Embryonic facial prominence (tissue), 1 donor: ENCODE results near the gene GRIK5.
"Not testable (repeated sequence)": the region's sequence is repeated elsewhere in the genome, so short reads cannot be mapped to it uniquely, and the experiment has no call there.

Experiments
- DNase-seq: peaks from one replicate; pipeline ENCODE4 v3.0.0-alpha.2; 2016; ENCODE audit errors: extremely low spot score

Gene GRIK5

GRCh38 chr19:42051166-42052115 lies 18.6 kb downstream of the GRIK5 start:
- DNase-seq, result no peak

DNA sequence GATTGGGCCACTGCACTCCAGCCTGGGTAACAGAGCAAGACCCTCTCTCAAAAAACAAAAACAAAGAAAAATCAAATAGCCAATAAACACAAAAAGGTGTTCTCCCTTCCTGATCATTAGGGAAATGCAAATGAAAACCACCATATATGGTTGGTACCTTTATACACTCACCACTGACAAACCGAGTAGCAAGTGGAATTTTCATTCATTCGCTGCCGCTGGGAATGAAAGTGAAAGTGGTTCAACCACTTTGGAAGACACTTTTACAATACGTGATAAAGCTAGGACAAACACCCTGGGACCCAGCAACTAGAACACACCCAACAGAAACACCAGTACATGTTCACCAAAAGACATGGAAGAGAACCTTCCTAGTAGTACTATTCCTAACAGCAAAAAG lies 21.0 kb downstream of the GRIK5 start:
- no peak for DNase-seq

DNA sequence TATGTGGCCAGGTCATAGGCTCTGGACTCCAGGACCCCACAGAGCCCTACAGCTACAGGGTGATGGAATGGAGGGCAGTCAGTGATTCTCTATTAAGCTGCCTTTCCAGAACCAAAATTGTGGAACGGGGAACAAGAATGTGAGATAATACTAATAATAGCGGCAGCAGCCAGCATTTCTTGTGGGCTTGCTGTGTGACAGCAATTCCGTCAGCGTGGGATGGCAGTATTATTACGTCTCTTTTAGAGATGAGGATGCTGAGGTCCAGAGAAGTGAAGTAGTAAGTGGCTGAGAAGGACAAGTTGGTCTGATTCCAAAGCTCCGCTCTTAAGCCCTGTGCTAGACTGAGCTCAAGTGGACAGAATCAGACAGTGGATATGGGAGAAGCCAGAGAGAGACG lies 24.4 kb downstream of the GRIK5 start:
- DNase-seq, result no peak

- no peak for DNase-seq
Observed at GRCh38 chr19:42042455-42043170, 27.4 kb downstream of the GRIK5 start.

DNA sequence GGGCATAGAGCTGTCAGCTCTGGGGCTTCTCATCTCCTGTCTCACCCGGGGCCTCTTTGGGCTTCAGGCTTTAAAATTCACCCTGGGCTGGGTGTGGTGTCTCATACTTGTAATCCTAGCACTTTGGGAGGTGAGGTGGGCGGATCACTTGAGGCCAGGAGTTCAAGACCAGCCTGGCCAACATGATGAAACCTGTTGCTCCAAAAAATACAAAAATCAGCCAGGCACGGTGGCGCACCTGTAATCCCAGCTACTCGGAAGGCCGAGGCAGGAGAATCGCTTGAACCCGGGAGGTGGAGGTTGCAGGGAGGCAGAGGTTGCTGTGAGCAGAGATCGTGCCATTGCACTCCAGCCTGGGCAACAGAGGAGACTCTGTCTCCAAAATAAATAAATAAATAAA lies 29.5 kb downstream of the GRIK5 start:
- DNase-seq, result not testable (repeated sequence)

DNA sequence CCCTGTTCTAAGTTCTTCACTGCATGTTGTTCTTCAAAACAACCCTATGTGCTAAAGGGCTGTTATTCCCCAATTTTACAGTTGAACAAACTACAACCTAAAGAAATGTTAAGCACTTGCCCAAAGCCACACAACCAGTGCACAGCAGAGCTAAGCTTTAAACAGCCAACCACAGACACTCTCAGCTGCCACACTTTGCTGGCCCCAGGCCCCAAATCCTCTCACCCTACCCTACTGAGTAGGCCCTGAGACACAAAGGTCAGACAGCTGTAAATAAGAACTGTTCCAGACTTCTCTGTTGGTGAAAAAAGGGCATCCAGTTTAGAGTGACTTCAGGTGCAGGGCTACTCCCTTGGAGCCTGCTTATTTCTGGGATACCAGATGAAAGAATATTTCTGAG lies 30.0 kb downstream of the GRIK5 start:
- no peak for DNase-seq

DNA sequence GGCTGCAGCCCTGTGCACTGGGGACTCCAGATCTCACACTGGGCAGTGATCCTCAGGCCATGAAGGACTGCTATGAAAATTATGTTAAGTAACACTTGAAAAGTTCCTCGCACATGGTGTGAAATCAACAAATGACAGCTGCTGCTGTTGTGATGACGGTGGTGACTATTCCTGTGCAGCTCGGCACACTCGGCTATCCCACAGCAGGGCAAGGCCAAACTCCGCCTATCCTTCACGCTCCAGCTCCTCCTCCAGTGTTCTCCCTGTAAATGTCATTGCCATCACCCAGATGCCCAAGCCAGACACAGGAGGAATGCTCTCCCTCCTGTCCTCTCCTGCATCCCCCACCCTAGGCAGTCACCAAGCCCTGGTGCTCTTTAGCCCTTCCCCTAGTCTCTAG lies 31.3 kb downstream of the GRIK5 start:
- DNase-seq, result no peak

- DNase-seq, result no peak
Observed at GRCh38 chr19:42037649-42038048, 32.4 kb downstream of the GRIK5 start.

DNA sequence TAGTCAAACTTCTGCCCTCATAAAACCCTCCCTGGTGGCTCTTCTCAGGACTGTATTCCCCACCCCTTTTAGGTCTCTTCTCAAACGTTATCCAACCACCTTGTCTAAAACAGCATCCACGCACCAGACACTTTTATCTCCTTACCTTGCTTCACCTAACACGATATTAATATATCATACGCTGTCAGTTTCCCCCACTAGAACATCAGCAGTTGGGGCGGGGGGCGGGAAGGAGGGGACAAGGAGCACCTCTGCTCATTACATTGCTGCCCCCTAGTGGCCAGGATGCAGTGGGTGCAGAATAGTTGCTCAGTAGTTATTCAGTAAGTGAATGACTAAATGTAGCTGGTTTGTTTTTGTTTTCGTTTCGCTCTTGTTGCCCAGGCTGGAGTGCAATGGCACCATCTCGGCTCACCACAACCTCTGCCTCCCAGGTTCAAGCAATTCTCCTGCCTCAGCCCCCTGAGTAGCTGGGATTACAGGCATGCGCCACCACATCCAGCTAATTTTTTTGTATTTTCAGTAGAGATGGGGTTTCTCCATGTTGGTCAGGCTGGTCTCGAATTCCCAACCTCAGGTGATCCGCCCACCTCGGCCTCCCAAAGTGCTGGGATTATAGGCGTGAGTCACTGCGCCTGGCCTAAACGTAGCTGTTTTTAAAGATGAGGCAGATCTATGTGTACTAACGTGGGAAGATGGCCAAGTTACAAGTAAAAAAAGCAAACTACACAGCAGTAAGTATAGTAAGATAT lies 35.2 kb downstream of the GRIK5 start:
- not testable (repeated sequence) for DNase-seq

DNA sequence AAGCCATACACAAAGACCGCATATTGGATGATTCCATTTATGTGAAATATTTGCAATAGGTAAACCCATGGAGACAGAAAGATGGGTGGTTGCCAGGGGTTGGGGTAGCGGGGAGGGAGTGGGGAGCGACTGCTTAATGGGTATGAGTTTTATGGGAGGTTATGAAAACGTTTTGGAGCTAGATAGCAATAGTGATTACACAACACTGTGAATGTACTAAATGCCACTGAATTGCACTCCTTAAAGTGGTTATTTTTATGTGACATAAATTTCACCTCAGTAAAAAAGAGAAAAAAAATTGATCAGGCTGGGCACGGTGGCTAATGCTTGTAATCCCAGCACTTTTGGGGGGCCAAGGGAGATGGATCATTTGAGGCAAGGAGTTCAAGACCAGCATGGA lies 36.6 kb downstream of the GRIK5 start:
- DNase-seq, result no peak

- no peak for DNase-seq
Observed at GRCh38 chr19:42032431-42032830, 37.6 kb downstream of the GRIK5 start.

DNA sequence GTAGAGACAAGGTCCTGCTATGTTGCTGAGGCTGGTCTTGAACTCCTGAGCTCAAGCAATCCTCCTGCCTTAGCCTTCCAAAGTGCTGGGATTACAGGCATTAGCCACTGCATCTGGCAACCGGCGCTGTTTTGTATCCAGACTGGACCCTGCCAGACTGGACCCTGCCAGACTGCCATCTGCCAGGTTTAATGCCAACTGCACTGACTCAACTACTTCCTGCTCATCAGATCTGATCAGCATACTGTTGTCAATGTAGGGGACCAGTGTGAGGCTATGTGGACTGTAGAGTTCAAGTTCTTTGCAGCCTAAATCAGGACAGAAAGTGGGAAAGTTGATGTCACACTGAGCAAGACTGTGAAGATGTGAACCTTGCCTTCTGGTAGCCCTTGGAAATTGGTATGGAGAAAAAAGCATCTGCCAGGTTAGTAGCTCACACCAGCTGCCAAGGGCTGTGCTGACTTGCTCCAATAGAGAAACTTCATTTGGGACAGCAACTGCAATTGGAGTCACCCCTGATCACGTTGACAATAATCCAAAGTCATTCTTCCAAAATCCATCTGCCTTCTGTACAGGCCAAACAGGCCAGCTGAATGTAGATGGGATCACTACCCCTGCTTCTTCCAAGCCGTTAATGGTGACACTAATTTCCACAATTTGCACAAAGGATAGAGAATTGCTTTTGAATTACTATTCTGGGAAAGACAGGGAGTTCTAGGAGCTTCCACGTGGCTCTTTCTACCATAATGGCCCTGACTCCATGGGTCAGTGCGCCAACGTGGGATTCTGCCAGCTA lies 39.2 kb downstream of the GRIK5 start:
- no peak for DNase-seq

DNA sequence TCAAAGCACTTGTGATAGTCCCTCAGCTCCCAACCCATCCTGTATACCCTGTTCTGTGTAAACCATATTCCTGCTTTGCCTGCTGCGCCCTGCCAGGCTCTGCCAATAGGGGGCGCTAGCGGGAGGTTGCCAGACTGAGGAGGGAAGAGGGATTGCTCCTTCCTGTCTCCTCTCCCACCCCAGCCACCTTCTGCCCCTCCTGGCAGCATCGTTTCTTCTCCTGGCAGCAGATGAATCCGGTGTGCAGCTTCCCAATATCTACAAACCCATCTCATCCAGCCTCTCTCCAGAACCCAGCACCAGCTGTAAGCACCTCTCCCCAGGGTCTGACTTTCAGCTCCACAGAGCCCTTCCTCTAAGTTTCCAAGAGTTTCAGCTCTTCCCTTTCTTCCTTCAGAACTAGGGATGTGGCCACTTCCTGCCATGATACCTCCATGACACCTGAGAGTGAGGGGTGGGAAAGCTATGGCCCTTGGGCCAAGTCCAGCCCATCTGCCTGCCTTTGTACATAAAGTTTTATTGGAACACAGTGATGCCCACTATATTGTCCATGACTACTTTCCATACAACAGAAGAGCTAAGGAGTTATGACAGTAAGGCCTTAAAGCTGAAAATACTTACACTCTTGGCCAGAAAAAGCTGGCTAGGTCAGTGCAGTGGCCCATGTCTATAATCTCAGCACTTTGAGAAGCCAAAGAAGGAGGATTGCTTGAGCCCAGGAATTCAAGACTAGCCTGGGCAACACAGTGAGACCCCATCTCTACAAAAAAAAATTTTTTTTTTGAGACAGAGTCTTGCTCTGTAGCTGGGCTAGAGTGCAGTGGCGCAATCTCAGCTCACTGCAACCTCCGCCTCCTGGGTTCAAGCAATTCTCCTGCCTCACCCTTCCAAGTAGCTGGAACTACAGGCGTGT lies 41.4 kb downstream of the GRIK5 start:
- no peak for DNase-seq

GRCh38 chr19:42024622-42025111 lies 45.3 kb downstream of the GRIK5 start:
- no peak for DNase-seq

DNA sequence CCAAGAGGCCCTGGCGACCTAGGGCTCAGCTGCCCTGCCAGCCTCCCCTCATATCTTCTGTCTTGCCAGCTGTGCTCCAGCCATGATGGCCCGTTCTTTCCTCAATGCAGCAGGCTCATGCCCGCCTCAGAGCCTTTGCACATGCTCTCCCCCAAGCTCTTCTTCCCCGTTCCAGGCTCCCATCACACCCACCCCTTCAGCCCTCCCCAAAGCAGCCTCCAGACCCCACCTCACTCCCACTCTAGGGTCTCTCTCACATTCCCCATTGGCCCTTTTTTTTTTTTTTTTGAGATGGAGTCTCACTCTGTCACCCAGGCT lies 46.1 kb downstream of the GRIK5 start:
- DNase-seq, result no peak

DNA sequence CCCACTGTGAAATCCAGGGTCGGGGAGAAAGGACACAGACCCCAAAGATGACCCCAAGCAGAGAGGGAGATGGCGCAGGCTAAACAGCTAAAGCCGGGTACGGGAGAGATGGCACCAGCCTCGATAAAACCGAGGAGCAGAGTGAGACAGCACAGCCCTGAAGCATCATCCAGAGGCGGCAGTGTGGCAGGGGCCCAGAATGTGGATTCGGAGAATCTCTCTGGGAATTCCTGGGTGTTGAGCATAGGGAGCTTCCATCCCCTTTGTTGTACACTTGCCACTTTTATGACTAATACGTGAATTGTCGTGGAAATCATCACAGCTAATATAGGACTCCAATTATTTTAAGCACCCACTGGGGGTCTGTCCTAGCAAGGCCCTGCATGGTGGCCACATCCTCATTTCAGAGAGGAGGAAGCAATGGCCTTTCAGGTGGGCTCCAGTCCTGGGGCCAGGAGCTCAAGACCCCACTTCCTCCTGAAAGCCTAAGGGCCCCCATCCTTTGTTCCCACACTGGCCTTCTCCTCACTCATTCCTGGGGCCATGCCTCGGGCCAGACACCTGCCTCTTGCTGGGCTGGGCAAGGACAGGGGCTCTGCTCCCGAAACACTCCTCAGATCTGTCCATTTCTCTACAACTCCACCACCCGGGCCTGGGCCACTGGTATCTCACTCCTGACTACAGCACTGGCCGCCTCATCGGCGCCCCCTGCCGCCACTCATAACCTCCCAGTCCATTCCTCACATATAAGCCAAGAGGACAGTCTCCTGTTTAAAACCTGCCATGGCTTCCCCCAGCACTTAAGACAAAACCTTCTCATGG lies 46.7 kb downstream of the GRIK5 start:
- DNase-seq, result no peak

DNA sequence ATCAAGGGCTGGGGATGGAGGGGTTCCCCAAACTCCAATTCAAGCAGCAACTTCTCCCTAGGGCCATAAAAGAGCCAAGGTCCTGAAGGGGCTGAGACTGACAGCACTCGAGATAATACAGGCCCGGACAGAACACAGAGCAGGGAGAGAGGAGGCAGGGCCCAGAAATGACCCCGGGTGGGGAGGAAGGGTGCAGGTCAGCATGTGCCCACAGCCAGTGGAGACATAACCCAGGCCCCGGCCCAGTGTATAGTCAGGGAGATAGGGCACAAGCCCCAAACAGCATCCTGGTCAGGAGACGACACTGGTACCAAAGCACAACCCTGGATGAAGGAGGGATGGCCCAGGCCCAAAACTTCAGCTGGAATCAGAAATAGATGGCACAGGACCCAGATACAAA lies 47.4 kb downstream of the GRIK5 start:
- DNase-seq, result no peak

GRCh38 chr19:42021185-42021584 lies 48.8 kb downstream of the GRIK5 start:
- no peak for DNase-seq

DNA sequence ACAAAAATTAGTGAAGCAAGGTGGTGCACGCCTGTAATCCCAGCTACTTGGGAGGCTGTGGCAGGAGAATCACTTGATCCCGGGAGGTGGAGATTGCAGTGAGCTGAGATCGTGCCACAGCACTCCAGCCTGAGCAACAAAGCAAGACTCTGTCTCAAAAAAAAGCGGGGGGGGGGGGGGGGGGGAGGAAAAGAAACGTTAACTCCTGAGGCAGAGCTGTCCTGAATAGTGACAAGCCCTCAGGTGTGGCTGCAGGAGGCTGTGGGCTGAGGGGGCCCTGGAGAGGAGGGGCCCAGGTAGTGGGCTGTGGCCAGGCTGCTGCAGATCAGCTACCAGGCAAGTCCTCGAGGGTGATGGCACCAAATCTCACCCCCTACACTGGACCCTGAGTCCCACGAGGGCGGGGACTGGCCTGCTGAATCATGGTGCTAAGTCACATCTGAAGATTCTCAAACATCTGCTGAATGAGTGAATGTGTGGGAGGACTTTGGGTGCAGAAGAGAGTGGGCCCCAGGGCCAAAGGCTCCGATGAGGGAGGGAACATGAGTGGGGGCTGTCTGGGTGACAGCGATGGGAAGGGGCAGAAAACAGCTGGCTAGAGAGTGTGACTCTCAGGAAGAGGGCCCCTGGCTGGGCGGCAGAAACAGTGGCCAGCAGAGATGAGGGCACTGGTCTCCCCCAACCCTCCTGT lies 51.4 kb downstream of the GRIK5 start:
- DNase-seq, result no peak
